Stimulated activated naive CD8-positive, alpha-beta T cell treated with anti-CD3 and anti-CD28 coated beads, Interleukin-15, amount 100 ng/mL, for 72 hours (primary cell): ENCODE results near the gene MOBP.

ENCODE experiments used
- ATAC-seq: fragments of 150-1000 bp; cut with Tn5 transposase; 2 replicates; pipeline ENCODE4 v1.10.0; 2021; ENCODE audit warnings: mild to moderate bottlenecking, moderate library complexity
- DNase-seq, 2 donors: peaks; one replicate each; pipeline ENCODE4 v3.0.0; 2021 to 2022
- H3K27ac Mint-ChIP-seq, 2 donors: one replicate each; pipeline ENCODE4 v1.8.0; 2022; ENCODE audit warnings: mild to moderate bottlenecking in 2 of 2, mixed read lengths in 2 of 2, moderate library complexity in 2 of 2
- H3K27me3 Mint-ChIP-seq: one replicate; pipeline ENCODE4 v1.8.0; 2022; ENCODE audit warnings: mixed read lengths
- H3K4me1 Mint-ChIP-seq: one replicate; pipeline ENCODE4 v1.8.0; 2022; ENCODE audit warnings: mild to moderate bottlenecking, mixed read lengths
- H3K4me3 Mint-ChIP-seq, 2 donors: one replicate each; pipeline ENCODE4 v1.8.0; 2022; ENCODE audit warnings: mild to moderate bottlenecking in 2 of 2, mixed read lengths in 2 of 2, moderate library complexity in 1 of 2
- H3K9me3 Mint-ChIP-seq, 2 donors: one replicate each; pipeline ENCODE4 v1.8.0; 2022; ENCODE audit warnings: mixed read lengths in 2 of 2

Gene MOBP

GRCh38 chr3:39469258-39469657, 1.8 kb downstream of the MOBP start:
- ATAC-seq (no peak), DNase-seq (no peak)
- H3K27me3 Mint-ChIP-seq = peaks cover 30% of the 10 kb centered on the region
- H3K4me1 Mint-ChIP-seq = no peaks in the 10 kb centered on the region
- no peak overlapping the region for H3K4me3 Mint-ChIP-seq
- H3K9me3 Mint-ChIP-seq = no peaks in the 10 kb centered on the region
- H3K27ac Mint-ChIP-seq = no peak overlapping the region

- Mint-ChIP-seq H3K27ac (no peak overlapping the region), H3K9me3 (no peaks in the 10 kb centered on the region), H3K4me1 (no peaks in the 10 kb centered on the region), H3K4me3 (no peak overlapping the region), H3K27me3 (peaks cover 30% of the 10 kb centered on the region)
- no peak for ATAC-seq
- no peak for DNase-seq
Measured at GRCh38 chr3:39469945-39470344, 2.5 kb downstream of the MOBP start.

GRCh38 chr3:39471652-39472051, 4.2 kb downstream of the MOBP start:
- Mint-ChIP-seq H3K27ac (no peak overlapping the region), H3K4me3 (no peak overlapping the region), H3K27me3 (peaks cover 28% of the 10 kb centered on the region), H3K4me1 (no peaks in the 10 kb centered on the region), H3K9me3 (peaks cover 0 to 11% of the 10 kb centered on the region in 2 donors)
- no peak for ATAC-seq
- DNase-seq = no peak

- H3K9me3 Mint-ChIP-seq = peaks cover 0 to 12% of the 10 kb centered on the region in 2 donors
- peaks cover 23% of the 10 kb centered on the region for H3K27me3 Mint-ChIP-seq
- H3K4me1 Mint-ChIP-seq = no peaks in the 10 kb centered on the region
- H3K4me3 Mint-ChIP-seq = no peak overlapping the region
- ATAC-seq (no peak), DNase-seq (no peak)
- no peak overlapping the region for H3K27ac Mint-ChIP-seq
Measured at GRCh38 chr3:39473452-39474125, 6.1 kb downstream of the MOBP start.

GRCh38 chr3:39474126-39474515, 6.6 kb downstream of the MOBP start:
- Mint-ChIP-seq H3K4me1 (no peaks in the 10 kb centered on the region), H3K27me3 (peaks cover 23% of the 10 kb centered on the region), H3K9me3 (peaks cover 0 to 12% of the 10 kb centered on the region in 2 donors), H3K27ac (no peak overlapping the region), H3K4me3 (no peak overlapping the region)
- DNase-seq (no peak), ATAC-seq (no peak)

GRCh38 chr3:39476783-39477182, 9.3 kb downstream of the MOBP start:
- Mint-ChIP-seq H3K4me1 (no peaks in the 10 kb centered on the region), H3K4me3 (no peak overlapping the region), H3K27me3 (peaks cover 16% of the 10 kb centered on the region), H3K9me3 (peaks cover 0 to 12% of the 10 kb centered on the region in 2 donors), H3K27ac (no peak overlapping the region)
- no peak for ATAC-seq
- DNase-seq = no peak

- Mint-ChIP-seq H3K27me3 (peaks cover 6% of the 10 kb centered on the region), H3K4me3 (no peak overlapping the region), H3K9me3 (peaks cover 0 to 12% of the 10 kb centered on the region in 2 donors), H3K27ac (no peak overlapping the region), H3K4me1 (no peaks in the 10 kb centered on the region)
- ATAC-seq = no peak
- no peak for DNase-seq
Measured at GRCh38 chr3:39478226-39478625, 10.7 kb downstream of the MOBP start.

GRCh38 chr3:39479701-39480414, 12.4 kb downstream of the MOBP start:
- ATAC-seq (no peak), DNase-seq (no peak)
- no peaks in the 10 kb centered on the region for H3K27me3 Mint-ChIP-seq
- H3K4me1 Mint-ChIP-seq = no peaks in the 10 kb centered on the region
- H3K4me3 Mint-ChIP-seq = no peak overlapping the region
- H3K9me3 Mint-ChIP-seq = peaks cover 0 to 12% of the 10 kb centered on the region in 2 donors
- H3K27ac Mint-ChIP-seq = no peak overlapping the region

GRCh38 chr3:39485547-39485946, 18.1 kb downstream of the MOBP start:
- H3K27me3 Mint-ChIP-seq = peaks cover 13% of the 10 kb centered on the region
- H3K27ac Mint-ChIP-seq = no peak overlapping the region
- DNase-seq = no peak
- no peaks in the 10 kb centered on the region for H3K9me3 Mint-ChIP-seq
- ATAC-seq = no peak
- H3K4me3 Mint-ChIP-seq = no peak overlapping the region
- no peaks in the 10 kb centered on the region for H3K4me1 Mint-ChIP-seq

- H3K4me3 Mint-ChIP-seq = no peak overlapping the region
- peaks cover 17% of the 10 kb centered on the region for H3K4me1 Mint-ChIP-seq
- H3K27me3 Mint-ChIP-seq = peaks cover 13% of the 10 kb centered on the region
- no peaks in the 10 kb centered on the region for H3K9me3 Mint-ChIP-seq
- ATAC-seq (no peak), DNase-seq (no peak)
- H3K27ac Mint-ChIP-seq = no peak overlapping the region
Measured at GRCh38 chr3:39491014-39491413, 23.5 kb downstream of the MOBP start.

- DNase-seq (no peak), ATAC-seq (no peak)
- Mint-ChIP-seq H3K4me1 (peaks cover 17% of the 10 kb centered on the region), H3K27me3 (peaks cover 13% of the 10 kb centered on the region), H3K9me3 (no peaks in the 10 kb centered on the region), H3K27ac (peak overlapping the region in 1 of 2 donors; percentile 80), H3K4me3 (no peak overlapping the region)
Measured at GRCh38 chr3:39491733-39492350, 24.4 kb downstream of the MOBP start.

GRCh38 chr3:39494781-39495180, 27.3 kb downstream of the MOBP start:
- no peaks in the 10 kb centered on the region for H3K9me3 Mint-ChIP-seq
- H3K27me3 Mint-ChIP-seq = peaks cover 15% of the 10 kb centered on the region
- ATAC-seq = no peak
- no peak overlapping the region for H3K4me3 Mint-ChIP-seq
- no peak for DNase-seq
- H3K4me1 Mint-ChIP-seq = peaks cover 23% of the 10 kb centered on the region
- H3K27ac Mint-ChIP-seq = no peak overlapping the region

- peaks cover 45% of the 10 kb centered on the region for H3K27me3 Mint-ChIP-seq
Measured at GRCh38 chr3:39497753-39498152, 30.3 kb downstream of the MOBP start.

GRCh38 chr3:39499651-39500273, 32.3 kb downstream of the MOBP start:
- Mint-ChIP-seq H3K27me3 (peaks cover 60% of the 10 kb centered on the region), H3K4me1 (peaks cover 17% of the 10 kb centered on the region)
- ATAC-seq = peak; percentile 51

More at GRCh38 chr3:39497753-39498152, 30.3 kb downstream of the MOBP start:
- DNase-seq (no peak), ATAC-seq (no peak)
- Mint-ChIP-seq H3K4me1 (peaks cover 18% of the 10 kb centered on the region), H3K9me3 (peaks cover 0 to under 1% of the 10 kb centered on the region in 2 donors), H3K4me3 (no peak overlapping the region), H3K27ac (no peak overlapping the region)

GRCh38 chr3:39501059-39501458, 33.6 kb downstream of the MOBP start:
- H3K9me3 Mint-ChIP-seq = peaks cover 0 to 6% of the 10 kb centered on the region in 2 donors
- DNase-seq = no peak
- no peak overlapping the region for H3K4me3 Mint-ChIP-seq
- H3K27me3 Mint-ChIP-seq = peaks cover 60% of the 10 kb centered on the region
- H3K27ac Mint-ChIP-seq = no peak overlapping the region
- H3K4me1 Mint-ChIP-seq = peaks cover 6% of the 10 kb centered on the region
- ATAC-seq = no peak

More at GRCh38 chr3:39499651-39500273, 32.3 kb downstream of the MOBP start:
- Mint-ChIP-seq H3K27ac (no peak overlapping the region), H3K4me3 (no peak overlapping the region), H3K9me3 (peaks cover 0 to 6% of the 10 kb centered on the region in 2 donors)
- DNase-seq = no peak
